Measurements from ENCODE around the gene NPTXR.

Gene NPTXR

DNA sequence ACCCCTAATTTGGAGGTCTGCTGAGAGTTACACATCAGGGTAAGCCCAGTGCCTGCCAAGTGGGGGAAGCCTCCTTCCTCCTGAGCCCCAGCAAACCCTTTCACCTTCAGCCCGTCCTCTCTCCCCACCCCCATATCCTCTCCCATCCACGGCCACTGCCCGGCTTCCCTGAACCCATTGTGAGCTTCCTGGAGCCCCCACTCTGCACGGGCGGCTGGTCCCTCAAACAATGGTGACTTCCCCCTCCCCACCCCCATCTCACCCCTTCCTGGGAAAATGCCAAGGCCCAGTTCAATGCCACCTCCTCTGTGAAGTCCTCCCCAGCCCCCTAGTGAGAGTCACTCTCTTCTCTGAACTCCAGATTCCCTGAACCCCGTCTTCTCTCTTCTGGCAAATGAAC, 67.7 kb downstream of the NPTXR start:
- in situ Hi-C loops (cut with MboI; ENCODE audit: low sequenced_read_pairs) = no loop called here

DNA sequence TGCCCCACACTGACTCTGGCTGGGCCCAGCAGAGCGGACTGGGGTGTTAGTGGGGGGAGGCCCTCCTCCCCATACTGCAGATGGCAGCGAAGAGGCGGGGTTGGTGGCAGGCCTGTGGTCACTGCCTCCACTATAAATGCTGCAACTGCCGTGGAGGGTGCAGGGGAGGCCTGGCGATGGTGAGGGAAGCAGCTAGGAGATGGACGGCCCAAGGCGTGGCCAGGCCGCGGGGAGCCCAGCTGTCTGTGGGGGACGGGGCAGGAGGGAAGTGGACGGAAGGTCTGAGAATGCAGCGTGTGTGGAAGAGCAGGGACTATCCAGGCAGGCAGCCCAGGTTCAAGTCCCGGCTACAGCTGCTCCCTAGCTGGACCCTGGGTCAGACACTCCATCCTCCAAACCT, 68.2 kb downstream of the NPTXR start:
- in situ Hi-C loops (cut with MboI; ENCODE audit: low sequenced_read_pairs) = no loop called here

DNA sequence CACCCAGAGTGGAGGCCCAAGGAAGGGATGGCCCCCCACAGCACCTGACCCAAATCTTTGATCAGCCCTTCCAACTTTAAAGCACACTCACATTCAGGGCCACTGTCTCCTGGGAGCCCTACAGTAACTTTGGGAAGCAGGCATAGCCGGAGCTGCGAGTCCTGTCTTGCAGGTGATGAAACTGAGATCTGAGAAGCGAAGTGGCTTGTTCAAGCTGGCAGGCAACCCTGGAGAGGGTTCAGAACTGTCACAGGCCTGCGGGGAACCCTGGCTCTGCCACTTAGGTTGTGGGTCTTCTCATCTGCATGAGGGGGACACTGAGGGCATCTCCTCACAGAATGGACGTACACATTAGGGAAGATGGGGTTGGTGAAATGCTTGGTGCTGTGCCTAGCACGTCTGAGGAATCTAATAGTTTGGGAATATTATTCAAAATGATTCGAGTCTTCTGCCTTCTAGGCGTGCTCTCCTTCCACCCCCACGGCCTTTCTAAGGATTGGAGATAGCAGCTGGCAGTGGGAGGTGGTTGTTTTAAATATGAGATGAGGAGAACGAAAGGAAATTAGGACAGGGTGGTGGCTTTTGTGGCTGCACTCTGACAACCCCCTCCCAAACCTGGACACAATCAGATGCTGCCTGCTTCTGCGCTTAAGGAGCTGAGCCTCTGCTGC, 69.2 kb downstream of the NPTXR start:
- in situ Hi-C loops (cut with MboI; ENCODE audit: low sequenced_read_pairs) = no loop called here

DNA sequence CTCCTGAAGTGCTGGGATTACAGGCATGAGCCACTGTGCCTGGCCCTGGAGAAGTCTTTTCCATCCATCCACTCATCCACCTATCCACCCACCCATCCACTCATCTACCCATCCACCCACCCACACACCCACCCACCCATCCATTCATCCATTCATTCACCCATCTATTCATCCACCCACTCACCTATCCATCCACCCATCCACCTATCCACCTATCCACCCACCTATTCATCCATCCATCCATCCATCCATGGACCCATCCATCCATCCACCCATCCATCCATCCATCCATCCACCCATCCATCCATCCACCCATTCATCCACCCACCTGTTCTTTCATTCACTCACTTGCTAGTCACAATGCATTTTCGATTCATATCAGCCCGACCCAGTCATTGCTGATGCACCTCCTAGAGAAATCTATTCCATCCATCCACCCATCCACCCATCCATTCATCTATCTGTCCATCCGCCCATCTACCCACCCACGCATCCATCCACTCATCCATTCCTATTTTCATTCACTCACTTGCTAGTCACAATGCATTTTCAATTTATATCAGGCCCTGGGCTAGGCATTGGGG, 70.4 kb downstream of the NPTXR start:
- in situ Hi-C loops (cut with MboI; ENCODE audit: low sequenced_read_pairs) = no loop called here

DNA sequence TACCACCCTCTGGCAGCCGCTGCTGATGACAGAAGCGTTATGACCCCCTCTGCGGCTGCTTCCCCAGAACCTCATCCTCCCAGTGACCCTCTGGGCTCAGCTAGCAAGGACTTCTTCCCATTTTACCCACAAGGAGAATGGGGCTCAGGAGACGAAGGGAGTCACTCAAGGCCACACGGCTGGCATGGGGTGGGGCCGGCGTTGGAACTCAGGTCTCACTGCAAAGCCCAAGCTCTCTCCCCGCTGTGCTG, 71.3 kb downstream of the NPTXR start:
- in situ Hi-C loops (cut with MboI; ENCODE audit: low sequenced_read_pairs) = no loop called here

DNA sequence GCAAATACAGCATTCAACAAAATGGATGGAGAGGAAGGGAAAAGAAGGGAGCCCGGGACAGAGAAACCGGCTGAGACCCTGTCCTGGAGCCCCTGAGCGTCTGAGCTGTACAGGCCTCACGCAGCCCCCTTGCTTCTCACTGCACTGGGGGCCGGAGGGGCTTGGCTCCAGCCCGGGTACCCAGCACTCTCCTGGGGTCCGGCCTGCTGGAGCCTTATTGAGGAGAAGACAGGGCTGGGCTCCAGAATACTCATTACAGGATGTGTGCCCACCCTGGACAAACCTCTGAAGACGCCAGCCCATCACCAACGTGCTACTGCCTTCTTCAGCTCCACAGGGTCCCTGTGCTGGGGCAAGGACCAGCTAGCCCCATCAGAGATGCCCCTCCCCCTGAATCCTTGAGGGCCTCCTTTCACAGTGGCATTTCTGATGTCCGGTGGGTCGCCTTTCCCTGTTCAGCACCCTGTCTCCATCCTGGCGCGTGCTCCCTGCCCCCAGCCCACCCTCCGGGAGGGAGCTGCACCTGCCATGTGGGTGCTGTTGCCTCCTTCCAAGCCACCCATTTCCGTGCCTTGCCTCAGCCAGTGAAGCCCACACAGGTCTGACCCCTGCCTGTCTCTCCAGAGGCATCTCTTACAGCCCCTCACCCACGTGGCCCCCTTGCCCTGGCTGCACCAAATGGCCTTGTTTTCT, 73.4 kb downstream of the NPTXR start:
- in situ Hi-C loops (cut with MboI; ENCODE audit: low sequenced_read_pairs) = no loop called here

All from HL-60/S4 treated with retinoic acid at 250 ng/mL for 4 days and 3 days (cell line).